ENCODE results near the gene RTN4RL2.

GRCh38 chr11:57521116-57521515 is 60.8 kb downstream of the RTN4RL2 start:
- no peak for TF ChIP-seq GATA2 (IDR thresholded peaks at IDR 0.05; ENCODE audit: low read depth, low read length)
- no peak for TF ChIP-seq GATA3 (IDR thresholded peaks at IDR 0.05; ENCODE audit: low read depth, low read length)
